Stimulated activated CD4-positive, alpha-beta T cell treated with anti-CD3 and anti-CD28 coated beads, Interleukin-4, amount 100 ng/mL, for 4 hours (primary cell): Measurements from ENCODE around the gene N4BP2L1.

Experiments used
- DNase-seq, 2 experiments: peaks; one replicate each; pipeline ENCODE4 v3.0.0-alpha.2; 2020

The N4BP2L1 gene

DNA sequence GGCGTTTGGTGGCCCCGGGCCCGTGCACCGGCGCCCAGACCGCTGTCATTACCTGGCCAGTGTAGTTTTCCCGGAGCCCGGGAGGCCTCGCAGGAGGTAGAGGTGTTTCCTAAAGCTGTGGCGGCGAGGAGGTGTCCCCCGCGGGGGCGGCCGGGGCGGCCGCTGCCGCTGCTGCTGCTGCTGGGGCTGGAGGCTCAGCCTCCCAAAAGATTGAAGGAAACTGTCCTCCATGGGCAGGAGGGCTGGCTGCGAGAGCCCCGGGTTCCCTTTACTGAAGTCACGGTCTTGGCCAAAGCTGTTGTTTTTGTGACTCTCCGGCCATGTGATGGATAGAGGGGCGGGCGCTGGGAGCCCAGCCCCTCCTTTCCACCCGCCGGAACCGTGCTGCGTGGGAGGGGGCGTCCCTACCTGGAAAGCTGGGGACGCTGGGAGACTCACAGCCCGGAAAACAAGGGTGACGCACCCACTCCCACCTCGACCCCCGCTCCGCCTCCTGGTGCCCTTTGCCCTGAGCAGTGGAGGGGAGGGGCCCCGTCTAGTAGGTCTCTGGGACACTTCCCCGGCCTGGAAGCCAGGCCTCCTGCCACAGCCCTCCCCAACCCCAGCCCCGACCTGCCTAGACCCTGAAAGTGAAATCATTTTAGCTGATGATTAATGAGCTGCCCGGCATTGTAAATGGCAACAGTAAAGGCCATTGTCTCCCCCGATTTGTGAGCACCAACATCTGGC lies at the start of gene N4BP2L1:
Gene N4BP2L1, minus strand, starts transcription at position 279 of the 729 bp plus-strand sequence. Its CDS starts 48 bp downstream, at position 231.
- peak; percentile 80 to 91 for DNase-seq

GRCh38 chr13:32476892-32477291 lies 49.0 kb upstream of the N4BP2L1 start:
- no peak for DNase-seq

DNA sequence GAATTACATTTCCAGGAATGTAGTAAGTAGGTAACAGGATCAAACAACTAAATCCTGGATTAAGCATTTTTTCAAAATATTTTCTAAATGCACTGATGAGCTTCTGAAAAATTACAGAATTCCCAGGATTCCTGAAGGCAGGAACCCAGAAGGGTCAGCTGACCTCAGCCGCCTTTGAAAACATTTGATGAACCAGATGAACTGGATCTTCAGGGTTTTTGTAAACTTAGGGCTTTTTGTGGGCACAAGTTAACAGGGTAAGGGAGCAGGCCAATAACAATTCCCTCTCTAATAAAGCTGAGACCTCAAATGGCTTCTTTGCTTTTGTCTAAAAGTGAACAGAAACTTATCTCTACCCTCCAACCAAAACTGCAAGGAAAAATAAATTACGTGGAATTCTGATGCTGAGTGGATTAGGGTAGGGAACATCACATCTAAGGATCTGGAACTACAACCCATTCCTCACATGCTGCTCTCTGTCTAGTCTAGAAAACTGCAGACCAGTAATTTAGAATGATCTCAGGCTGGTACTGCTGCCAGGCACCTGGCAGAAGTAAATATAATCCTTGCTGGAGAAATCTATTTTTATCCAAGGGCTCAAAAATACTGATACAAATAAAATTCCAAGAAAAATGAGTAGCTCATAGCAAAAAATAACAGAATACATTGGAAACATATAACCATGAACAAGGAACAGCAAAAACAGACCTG lies 48.2 kb upstream of the N4BP2L1 start:
- DNase-seq: no peak

- DNase-seq: no peak
Observed at GRCh38 chr13:32474999-32475792, 47.3 kb upstream of the N4BP2L1 start.

DNA sequence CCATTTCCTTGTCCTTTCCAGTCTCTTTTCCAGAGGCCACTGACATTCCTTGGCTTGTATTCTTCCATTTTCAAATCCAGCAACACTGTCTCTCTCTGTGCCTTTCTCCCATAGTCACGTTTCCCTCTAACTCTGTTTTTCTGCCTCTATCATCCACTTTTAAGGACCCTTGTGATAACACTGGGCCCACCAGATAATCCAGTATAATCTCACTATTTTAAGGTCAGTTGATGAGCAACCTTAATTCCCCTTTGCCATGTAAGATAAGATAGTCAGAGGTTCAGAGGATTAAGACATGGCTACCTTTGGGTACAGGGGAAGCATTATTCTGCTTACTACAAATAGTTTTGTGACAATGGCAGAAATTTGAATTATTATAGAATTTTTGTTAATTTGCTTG lies 45.7 kb upstream of the N4BP2L1 start:
- no peak for DNase-seq

DNA sequence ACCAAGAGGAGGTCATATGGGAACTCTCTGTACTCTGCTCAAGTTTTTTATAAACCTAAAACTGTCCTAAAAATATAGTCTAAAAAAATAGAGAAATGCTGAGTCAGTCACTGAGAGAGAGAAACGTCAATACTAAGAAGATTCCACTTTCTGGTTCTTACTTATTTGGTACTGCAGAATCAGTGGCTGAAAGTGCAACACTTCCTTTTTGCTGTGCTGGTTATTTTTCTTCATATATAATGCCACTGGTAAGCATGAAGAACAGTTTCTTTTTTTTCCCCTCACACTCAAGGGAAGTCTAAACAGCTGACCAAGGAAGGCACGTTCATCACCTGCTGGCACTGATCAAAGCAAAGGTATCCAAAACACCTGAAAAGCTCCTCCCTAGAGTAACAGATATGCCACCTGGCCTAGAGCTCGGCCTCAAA lies 44.3 kb upstream of the N4BP2L1 start:
- DNase-seq: no peak

DNA sequence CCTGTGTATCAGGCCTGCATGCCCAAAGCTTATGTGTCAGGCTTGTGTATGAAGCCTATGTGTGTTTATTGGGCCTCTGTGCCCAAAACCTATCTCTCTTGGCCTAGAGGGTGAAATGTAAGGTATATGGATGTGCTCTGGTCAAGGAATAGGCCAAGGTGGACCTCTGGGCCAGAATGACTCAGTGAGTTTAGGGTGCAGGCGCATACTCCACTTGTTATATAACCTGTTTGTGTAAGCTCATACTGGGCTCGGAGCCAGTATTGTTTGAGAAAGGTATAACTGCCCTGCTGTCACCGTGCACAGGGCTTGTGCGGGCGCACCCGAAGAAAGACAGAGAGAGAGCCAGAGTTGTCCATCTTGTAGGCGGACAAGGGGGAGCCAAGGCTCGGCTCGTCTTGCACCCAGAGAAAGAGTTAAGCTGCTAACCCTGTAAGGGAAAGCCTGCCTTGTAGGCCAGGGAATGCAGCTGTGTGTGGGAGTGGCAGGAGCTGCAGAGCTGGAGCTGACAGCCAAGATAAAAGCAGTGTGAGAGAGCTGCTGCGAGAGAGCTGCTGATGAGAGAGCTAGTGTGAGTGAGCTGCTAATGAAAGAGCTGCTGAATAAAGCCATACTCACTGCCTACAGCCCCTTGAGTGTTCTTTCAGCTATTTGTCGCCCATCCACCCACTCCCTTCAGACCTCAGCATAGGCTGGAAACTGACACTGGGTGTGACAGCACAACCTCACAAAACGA lies 43.4 kb upstream of the N4BP2L1 start:
- no peak for DNase-seq

GRCh38 chr13:32468502-32469142 lies 40.7 kb upstream of the N4BP2L1 start:
- DNase-seq: no peak

DNA sequence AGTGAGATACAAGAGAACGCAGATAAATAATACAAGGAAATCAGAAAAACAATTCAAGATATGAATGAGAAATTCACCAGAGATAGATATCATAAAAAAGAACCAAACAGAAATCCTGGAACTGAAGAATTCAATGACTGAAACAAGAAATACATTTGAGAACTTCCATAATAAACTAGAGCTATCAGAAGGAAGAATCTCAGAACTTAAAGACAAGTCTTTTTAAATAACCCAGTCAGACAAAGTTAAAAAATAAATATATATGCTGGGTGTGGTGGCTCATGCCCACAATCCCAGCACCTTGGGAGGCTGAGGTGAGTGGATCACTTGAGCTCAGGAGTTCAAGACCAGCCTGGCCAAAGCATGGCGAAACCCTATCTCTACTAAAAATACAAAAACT lies 28.7 kb upstream of the N4BP2L1 start:
- DNase-seq: no peak

GRCh38 chr13:32455594-32455903 lies 27.6 kb upstream of the N4BP2L1 start:
- DNase-seq: no peak

DNA sequence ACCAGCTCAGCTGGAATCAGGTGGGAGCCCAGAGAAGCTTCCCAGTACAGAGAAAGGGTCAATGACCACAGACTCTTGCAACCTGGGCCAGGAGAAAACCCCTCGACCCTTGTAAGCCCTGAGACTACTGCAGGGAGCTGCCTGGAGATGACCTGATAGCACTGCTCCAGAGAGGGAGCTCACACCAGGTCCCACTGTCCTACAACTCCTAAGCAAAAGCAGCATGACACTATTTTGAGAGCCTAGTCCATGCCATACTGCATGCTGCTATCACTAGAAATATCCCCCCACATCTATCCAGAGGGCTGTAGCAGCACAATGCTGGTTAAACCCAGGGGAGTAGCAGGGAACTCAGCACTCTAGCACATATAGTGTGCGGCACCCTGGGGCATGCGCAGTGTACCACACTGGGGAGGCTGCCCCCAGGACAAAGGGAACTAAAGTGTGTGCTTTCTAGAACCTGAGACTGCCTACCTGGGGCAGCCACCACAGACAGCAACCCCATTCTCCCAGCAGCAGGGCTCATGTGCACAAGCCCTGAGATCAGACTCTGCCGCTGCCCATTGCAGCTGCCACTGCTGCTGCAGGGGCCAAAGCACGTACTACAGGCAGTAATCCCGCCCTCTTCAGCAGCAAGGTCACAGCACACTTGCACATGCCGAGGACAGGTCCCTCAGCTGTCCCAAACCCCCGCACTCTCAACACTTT lies 27.1 kb upstream of the N4BP2L1 start:
- DNase-seq: no peak

DNA sequence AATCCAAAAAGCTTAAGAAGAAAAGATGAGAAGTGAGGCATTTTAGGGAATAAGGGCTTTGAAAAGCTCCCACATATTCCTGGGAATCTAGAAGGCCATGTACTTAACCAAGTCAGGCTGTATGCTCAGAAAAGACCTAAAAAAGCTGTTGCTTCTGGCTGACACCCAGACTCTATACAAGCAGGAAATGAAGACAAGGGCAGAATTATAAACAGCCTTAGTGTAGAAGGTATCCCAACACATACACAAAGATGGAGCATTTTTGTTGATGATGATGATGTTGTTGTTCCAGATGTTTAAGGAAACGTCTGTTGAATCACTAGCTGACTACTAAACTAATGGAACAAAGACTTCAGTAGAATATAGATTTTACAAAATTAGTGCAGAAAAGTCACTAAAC lies 26.1 kb upstream of the N4BP2L1 start:
- no peak for DNase-seq

- no peak for DNase-seq
Observed at GRCh38 chr13:32448972-32449371, 21.0 kb upstream of the N4BP2L1 start.

GRCh38 chr13:32447894-32448623 lies 20.1 kb upstream of the N4BP2L1 start:
- DNase-seq: no peak

GRCh38 chr13:32446773-32447465 lies 19.0 kb upstream of the N4BP2L1 start:
- DNase-seq: no peak

GRCh38 chr13:32446220-32446619 lies 18.3 kb upstream of the N4BP2L1 start:
- DNase-seq: no peak

DNA sequence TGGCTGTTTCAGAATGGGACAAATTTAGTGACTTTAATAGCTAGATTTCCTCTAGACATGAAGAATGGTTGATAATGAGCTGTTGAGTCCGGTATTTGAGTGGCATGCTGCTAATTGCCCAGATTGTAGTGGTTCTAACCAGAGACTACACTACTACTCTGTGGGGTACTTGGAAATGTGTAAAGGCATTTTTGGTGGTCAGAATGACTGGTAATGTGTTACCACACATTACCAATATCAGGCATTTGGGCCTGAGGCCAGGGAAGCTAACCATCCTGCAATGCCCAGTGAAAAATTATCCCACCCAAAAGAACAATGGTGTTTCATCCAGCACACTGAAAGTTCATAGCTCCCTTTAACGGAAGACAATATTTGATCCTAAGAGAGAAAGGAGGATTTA lies 17.5 kb upstream of the N4BP2L1 start:
- DNase-seq: no peak

DNA sequence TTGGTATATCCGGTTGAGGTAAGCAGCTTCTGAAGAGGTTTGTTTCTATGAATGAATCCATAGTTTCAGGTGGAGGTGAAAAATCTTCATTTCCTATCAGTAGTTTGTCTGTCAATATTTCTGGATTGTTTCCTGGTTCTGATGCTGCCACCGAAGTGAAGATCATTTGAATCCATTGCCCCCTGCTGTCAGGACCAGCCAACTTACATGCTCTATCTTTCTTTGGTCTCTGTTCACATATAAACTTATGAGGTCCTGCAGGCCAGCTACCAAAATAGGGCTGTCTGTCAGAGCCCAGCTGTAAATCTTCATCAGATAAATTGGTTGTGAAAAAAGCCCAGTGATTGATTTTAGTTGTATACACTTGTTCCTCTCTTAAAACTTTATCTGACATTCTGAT lies 15.2 kb upstream of the N4BP2L1 start:
- peak in 1 of 2 experiments; percentile 18 for DNase-seq

- no peak for DNase-seq
Observed at GRCh38 chr13:32438871-32439270, 10.9 kb upstream of the N4BP2L1 start.

DNA sequence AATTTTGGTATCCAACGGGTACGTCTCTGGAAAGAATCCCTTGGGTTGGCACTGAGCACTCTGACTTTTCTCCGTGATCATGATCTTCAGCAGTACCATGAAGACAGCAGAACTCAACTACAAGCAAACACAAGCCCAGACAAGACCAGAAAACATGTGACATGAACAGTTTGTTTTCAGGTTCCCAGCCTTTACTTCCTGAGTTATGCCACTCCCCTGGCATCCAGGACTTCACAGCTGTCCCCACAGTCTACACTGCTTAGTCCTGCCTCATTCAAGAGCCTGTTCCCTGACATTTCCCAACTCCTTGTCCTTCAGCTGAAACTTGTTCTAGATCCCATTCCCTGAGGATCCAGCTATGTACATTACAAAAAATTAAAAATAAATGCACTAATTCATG lies 4.9 kb upstream of the N4BP2L1 start:
- DNase-seq: no peak

GRCh38 chr13:32431361-32431760 lies 3.4 kb upstream of the N4BP2L1 start:
- DNase-seq: no peak
